Activated T-cell treated with anti-CD3 and anti-CD28 coated beads for 48 hours (primary cell): ENCODE measurements around the gene SLC8A3.

Source experiments
- DNase-seq: peaks from one replicate; pipeline ENCODE4 v3.0.0-alpha.2; 2020; ENCODE audit warnings: low read depth

The SLC8A3 gene

DNA sequence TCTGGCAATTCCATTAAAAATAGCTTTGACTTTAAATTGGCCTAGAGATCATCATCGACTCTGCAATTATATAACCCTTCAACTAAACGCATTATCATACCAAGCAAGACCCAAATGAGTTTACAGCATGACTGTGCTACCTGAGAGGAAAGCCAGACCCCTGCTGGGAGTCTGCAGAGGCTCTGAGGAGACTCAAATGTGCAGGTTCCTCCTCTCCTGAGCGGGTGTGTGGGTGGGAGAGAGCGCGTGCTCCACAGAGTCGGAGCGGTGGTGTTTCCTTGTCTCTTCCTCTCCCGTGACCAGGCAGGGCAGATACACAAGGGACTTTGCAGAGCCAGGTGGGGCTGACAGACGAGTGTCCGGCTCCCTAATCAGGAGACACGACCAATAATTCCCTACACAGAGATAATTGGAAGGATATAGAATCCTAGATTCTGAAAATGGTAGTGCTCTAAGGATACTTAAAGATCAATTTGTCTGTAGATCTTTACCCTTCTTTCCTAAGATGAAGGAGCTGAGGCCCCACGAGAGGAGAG lies 74.1 kb downstream of the SLC8A3 start:
- DNase-seq, result no peak

DNA sequence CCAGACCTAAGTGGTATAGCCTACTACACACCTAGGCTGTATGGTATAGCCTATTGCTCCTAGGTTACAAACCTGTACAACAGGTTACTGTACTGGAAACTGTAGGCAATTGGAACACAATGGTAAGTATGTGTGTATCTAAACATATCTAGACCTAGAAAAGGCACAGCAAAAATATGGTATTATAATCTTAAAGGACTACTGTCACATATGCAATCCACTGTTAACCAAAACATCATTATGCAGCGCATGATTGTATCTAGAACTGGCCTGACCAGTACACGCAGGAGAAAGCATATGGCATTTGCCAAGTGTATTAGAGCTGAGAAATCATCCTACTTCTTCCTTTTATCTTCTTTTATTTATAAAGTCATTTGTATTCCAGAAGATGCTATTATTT lies 75.5 kb downstream of the SLC8A3 start:
- no peak for DNase-seq

DNA sequence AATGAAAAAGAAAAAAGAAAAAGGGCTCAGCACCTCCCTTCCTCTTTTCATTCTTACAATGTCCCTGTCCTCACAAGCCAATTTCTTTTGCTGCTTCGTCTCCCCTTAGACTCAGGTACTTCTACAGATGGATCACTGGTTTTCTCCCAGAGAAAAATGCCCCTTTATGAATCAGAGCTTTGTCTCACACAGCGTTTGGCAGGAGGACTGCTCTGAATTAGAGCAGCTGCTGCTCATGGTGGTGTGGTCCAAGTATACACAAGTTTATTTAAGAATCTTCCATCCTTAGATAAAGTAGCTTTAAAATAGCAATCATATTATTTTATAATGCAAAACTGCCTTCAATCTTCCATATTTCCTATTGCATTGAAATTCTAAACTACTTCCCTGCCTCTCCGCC lies 80.3 kb downstream of the SLC8A3 start:
- no peak for DNase-seq

DNA sequence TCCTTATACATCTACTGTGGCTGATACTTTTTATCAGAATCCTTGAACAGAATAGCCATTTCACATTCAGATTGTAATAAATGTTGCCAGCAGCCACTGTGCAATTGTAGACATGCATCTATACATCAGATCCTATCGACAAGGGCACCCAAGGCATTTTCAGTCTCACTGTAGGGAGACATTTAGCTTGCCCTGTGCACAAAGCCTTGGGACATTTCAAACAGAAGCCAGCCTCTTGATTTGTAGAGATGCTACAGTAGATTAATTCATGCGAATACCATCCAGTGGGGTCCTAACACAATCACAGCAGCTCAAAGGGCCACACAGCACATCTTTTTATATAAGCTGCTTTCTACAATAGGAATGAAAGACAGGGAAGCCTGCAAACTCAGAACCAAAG lies 81.4 kb downstream of the SLC8A3 start:
- no peak for DNase-seq

DNA sequence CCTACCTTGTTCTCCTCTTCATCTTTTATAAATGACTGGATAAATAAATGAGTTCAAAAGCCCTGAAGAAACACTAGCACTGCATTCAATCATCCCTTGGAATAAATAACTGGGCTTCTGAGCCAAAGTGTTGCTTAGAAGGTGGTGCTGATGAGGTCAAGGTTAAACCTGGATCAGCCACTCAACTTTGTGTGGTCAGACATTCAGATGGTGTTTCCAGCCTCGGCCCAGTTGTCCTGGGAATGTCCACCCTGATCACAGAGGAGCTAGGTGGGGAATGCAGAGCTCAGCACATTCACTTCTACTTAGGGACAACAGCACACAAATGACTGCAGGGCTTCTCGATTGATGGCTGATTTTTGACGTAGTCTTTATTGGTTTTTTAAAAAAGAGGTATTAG lies 88.7 kb downstream of the SLC8A3 start:
- no peak for DNase-seq

DNA sequence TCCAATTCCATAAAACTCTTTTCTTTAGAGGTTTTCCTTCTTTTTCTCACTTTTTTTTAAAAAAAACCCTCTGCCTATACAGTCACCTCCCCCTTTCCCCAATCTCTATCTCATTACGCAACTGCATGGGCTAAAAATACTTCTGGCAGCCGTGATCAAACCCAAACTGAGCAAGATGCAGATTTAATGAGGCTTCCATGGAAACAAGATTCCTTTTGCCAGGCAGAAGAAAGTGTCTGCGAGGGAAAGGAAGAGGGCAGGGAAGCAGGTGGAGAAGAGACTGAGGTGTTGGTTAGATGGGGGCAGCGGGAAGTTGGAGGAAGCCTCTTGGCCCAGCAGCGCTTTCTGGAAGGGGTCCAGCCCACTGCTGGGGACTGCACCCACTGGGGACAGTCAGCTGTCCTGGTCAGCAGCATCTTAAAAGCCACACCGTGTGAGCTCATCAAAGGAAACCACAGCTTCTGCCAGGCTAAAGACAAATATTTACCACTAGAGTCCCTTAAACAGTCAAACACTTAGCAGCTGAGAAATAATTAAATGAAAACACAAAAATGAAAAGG lies 90.4 kb downstream of the SLC8A3 start:
- DNase-seq, result no peak

DNA sequence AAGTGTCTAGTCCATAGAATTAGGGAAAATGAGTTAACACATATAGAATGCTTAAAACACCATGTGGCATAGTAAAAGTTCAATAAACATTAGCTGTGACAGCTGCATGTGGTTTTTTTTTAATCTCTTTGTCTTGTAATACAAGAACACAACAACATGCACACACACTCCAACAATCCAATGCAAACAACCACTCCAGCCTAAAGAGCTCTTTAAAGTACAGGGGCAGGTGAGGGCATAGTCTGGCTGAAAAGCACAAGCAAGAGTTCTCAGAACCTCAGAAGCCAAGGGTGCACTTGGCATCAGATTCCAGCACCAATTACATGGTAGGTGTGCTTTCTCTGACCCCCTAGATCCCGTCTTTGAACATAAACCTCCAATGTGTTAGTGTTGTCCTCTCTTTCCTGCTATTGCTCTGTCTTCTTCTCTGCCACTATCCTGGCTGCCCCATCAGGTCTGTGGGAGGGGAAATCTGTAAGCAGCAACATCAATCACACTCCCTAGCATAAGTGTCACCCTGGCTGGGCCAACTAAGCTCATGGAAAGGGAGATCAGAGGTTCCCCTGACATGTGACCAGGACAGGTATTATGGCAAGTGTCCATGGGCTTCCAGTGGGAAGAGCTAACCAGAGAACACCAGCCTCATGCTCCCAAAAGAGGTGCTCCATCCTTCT lies 91.0 kb downstream of the SLC8A3 start:
- DNase-seq, result no peak

DNA sequence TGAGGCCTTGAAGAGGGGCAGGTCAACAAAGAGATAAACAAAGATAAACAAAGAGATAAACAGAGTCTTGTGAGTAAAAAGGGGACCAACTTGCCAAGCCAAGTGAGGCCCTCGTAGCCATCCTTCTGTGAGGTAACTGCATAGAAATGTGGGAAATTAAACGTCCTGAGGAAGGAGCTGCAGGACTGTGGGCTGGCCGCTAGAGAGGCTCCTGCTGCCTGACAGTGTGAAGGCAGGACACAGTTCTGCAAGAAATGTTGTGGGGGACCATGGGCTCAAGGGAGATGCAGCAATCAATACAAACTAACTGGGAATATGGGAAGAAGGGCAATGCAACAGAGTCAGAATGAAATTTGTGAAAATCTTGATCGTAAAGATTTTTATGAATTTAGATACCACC lies 91.9 kb downstream of the SLC8A3 start:
- DNase-seq, result no peak

DNA sequence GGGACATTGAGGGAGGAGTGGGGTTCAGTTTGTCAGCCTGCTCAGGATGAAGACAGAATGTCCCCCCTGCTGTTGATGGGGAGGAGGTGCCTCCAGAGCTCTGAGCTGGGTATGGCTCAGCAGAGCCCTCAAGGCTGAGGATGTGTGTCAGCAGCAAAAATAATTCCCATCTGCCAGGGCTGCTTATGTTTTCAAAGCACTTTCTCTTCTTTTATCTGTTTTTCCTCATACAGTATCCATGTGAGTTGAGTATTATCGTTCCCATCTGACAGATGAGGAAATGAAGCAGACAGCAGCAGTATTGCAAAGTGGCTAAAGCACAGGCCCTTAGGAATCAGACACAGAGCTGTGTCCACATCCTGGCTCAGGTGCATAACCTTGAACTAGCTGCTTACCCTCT lies 94.1 kb downstream of the SLC8A3 start:
- DNase-seq, result no peak

DNA sequence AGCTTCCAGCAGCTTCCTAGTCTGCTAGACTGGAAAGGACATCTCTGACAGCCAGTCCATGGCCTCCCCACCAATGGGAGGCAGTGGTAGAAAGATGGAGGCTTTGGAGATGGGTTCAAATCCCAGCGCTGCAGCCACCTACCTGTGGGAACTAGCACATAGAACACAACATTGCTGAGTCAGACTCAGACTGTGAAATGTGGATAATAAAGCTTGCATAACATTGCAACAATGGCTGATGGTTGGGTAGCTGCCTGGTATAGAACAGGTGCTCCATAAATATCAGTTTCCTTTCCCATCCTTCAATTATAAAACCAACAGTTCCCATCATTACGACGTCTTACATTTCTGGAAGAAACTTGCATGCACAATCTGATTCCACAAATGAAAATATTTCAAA lies 94.6 kb downstream of the SLC8A3 start:
- no peak for DNase-seq

DNA sequence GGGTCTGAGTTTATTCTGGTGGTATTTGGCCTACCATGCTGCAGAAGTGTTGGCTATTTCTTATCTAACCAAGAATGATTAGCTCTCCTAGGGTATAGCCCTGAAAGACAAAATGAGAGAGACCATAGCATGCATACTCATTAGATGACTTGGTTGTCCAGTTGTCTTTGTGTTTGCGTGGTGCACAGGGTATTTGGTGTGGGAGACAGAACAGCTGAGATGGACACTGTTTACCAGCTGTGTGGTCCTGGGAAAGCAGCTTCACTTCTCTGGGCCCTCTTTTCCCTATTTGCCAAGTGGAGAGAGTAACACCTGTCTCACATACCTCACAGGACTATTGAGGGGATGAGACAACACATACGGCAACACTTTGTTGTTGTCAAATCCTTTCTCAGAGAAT lies 95.6 kb downstream of the SLC8A3 start:
- DNase-seq, result no peak

DNA sequence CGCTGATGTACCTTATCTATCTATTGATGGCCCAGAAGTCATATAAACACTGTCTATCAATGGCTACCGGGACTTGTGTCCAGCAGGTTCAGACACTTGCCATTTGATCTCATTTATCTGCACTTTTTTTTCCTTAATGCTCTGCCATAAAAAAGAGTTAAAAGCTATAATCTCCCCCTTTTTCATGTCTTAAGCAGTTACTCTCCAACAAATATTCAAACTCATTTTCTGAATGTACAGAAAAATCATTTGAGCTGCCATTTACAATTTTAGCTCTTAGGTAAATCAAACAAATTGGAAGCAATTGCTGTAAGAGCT lies 101.4 kb downstream of the SLC8A3 start:
- no peak for DNase-seq

DNA sequence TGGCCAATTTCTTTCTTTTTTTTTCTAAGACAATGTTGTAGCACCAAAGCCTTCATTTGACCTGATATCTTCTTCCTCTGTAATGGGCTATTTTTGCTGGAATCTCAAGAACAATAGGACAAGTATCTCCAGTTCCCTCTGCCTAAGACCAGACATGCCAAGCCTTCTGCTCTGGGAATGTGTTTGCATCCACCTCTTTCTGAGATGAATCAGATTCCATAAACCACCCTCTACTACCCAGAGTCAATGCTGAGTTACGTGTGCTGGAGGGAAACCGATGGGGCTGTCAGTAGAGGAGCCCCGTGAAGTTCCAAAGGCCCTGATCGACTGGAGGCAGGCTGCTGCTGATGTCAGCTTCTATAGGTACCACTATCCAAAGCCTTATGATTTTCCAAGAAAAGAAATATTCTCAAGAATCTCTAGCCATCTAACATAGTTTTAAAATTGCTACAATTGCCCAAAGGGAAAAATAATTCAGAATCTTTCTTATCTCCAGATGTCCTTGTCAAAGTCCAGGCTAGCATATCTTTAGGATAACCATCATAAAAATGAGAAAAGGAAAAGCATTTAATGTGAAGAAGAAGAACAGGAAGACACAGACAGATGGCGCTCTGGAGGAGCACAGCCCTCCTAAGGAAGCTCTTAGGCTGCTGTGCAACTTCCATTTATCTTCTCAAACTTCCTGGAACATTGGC lies 101.9 kb downstream of the SLC8A3 start:
- no peak for DNase-seq

DNA sequence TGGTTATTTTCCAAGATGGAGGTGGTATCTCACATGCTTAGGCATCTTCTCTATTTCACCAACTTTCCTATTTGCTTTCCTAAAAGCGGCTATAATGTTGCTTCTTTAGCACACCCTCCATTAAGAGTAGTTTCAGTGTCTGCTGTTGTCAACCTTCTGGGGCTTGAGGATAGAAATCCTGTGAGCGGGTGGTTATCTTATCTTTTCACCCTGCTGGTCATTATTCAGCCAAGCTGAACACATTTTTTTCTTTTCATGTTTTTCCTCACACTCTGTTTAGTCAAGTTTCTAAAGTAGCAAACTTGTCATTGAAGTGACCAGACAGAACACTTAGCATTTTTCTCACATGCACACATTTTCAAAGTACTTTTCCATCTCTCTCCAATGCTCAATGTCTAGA lies 104.5 kb downstream of the SLC8A3 start:
- no peak for DNase-seq

DNA sequence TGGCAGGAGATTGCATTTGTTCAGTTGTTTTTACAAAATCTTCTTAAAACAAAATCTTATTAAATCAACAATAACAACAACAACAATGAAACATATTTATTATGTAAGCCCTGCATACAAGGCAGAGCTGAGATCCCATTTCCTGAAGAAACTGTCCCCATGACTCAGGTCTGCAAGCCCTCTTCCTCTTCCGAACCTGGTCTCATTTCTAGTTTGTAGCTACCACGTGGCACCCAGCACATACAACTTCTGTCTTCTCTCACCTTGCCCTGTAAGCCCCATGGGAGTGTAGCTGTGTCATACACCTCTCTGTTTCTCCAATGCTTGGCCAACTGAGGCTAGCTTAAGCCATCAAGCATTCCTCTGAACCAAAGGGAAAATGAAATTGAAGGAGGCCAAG lies 106.4 kb downstream of the SLC8A3 start:
- no peak for DNase-seq

DNA sequence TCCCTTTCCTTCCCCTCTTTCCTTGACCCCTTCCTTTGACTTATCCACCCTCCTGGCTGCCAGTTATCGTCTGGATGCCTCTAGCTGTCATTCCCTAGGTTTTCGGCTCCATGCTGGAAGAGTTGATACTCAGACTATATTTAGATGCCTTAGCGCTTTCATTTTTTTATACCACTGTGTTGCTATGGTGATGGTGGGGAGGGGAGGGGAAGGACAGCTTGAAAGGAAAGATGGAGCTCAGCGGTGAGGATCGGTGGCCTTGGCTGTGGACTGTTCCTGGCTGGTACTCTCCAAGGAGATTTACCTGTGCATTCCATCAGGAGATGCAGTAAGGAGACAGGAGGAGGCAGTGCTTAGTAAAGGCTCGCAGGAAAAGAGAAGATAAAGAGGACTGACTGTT lies 108.7 kb downstream of the SLC8A3 start:
- DNase-seq, result no peak

DNA sequence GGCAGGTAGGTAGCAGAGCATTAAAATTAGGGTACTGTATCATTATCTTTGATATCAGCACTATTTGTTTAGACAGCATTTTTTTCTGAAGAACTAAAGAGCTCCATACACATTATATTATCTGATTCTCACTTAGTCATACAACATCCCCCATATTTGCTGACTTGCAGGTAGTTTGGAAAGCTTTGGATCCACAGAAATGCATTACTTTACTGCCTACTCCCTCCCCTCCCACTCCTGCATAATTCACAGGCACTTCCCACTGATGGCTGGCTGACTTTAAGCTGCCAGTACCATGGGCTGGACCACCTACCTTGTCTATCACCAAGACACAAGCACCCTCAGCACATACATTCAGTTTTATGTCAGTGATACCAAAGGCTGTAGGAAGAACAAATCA lies 110.4 kb downstream of the SLC8A3 start:
- no peak for DNase-seq

DNA sequence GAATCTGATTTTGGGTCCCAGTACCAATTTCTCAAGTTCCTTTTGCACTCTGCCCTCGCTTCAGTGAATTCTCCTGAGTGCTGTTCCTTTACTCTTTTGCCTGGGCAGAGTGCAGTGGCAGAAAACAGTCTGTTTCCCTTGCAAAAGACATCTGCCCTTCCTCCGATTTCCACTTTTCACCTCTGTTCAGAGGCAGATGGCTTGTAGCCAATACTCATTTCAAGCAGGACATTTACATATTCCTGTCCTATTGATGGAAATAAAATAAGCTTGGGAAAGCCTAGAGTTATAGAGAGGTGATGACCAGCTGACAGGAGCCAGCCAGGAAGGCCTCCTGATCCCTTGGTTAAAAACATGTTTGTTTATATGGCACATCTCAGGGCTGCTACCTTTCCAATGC lies 111.0 kb downstream of the SLC8A3 start:
- no peak for DNase-seq

DNA sequence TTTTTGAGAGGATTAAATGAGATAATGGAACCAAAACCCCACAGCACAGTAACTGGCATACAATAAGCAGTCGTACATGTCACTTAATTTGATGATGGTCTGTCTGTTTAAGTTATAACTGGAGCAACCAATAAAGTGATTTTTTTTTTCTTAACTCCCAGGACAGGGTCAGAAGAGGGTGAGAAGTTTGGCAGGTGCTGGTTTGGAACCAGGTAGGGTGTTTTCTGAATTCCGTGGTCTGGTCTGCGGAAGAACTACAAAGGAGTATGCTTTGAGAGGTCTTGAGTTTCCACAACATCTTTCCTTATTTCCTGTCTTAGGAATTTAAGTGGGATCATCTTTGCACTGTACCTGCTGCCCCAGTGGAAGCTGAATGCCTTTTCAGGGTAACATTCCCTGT lies 111.7 kb downstream of the SLC8A3 start:
- DNase-seq, result no peak

DNA sequence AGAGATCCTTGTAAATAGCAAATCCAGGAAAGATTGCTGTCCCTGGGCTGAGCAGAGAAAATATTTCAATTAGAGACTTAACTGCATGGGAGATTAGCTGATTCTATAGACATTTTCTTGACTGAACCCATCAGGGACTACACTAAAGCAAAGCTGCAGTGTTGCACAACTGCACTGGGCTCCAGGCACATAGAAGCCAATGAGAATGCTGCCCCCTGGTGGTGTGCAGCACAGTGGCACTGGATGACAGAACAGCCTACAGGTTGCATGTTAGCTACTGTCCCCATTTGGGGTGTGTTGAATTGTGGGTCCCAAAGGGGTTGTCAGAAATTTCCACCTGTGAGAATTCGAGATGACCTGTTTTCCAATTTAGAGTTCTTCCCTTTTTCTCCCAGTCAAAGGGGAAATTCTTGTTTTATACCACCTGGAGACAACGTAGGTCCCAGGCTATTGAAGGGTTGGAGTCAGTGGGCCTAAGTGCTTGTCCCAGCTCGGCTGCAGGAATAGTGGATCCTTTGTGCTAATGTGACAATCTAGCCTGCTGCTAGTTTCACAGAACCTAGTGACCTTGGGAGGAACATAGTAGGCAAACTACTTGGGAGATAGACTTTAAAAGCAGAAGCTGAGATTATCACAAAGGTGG lies 114.7 kb downstream of the SLC8A3 start:
- DNase-seq, result peak; percentile 46

DNA sequence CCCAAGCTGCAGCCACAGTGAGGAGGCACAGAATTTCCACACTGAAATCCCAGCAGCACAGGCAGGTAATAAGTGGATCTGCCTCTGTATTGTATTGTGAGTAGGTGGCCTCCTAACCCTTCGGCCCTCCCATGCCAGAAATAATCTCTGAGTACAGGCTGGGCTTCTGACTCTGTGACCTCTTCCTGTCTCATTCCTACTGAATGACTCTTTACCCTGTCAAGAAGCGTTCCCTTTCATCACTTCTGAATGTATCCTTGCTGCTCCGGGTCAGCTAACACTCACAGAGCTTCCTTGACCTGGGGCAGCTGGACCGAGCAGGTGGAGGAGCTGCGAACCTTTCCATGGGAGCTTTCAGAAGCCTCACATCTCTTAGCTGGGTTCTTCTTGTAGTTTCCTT lies 119.6 kb downstream of the SLC8A3 start:
- no peak for DNase-seq

DNA sequence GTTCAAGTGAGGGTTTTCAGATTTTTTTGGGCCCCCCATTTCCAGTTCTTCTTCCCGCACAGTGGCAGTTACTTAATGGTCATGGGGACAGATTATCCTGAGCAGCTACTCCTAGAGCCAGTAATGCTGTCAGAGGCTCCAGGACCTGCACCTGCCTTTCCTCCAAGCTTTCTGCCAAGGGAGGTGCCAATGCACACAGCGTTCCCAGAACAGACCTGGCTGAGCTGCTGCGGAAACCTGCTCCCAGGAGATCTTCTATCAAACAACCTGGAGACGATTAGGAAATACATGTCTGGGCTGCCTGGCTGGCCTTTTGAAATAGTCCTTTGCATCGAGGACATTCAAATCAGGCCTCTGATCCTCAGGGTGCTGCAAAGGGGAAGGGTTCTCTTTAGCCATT lies 120.9 kb downstream of the SLC8A3 start:
- no peak for DNase-seq

DNA sequence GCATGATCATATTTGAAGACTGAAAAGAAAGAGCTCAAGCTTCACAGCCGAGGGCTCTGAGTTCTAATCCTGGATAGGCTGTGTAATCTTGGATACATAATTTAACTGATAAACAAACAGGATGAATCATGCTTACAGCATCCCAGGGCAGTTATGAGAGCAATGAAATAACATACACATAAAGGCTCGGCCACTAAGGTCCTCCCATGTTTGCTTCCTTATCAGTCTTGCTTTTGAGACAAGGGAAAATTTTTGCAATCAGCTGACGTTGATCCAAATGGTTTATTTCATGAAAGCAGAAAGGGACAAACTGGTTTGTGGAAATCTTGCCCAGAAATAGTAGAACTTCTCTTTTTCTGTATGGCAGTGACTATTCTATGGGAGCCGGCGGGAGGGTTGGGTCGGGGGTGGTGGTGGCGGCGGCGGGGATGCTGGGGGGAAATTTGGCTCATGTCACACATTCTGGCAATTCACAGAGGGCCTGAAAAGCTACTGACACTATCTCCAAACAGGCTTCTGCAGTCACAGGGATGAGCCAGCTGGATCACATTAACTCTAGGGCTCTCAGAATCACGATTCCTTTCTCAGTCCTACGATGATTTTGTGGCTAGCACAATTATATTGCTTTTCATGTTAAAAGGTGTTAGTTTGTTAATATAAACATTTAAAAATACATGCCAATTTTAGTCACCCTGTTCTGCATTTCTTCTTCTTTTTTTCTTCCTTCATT lies 124.5 kb downstream of the SLC8A3 start:
- no peak for DNase-seq
